Parathyroid adenoma (tissue), 2 donors: ENCODE results near the gene SLC43A3.

Experiments
- H2AFZ ChIP-seq: fragments of 300-600 bp; sonication (generic); one replicate; pipeline ENCODE4 v1.7.0; 2017; ENCODE audit warnings: antibody characterized with exemption, mild to moderate bottlenecking
- H3K27ac ChIP-seq: fragments of 300-600 bp; sonication (generic); one replicate; pipeline ENCODE4 v1.7.0; 2017
- H3K27me3 ChIP-seq: fragments of 300-600 bp; sonication (generic); one replicate; pipeline ENCODE4 v1.7.0; 2017; ENCODE audit warnings: low read length; ENCODE audit not compliant: control insufficient read depth, insufficient read depth
- H3K36me3 ChIP-seq: fragments of 300-600 bp; sonication (generic); one replicate; pipeline ENCODE4 v1.7.0; 2017; ENCODE audit warnings: low read length; ENCODE audit not compliant: control insufficient read depth, insufficient read depth
- H3K4me1 ChIP-seq: fragments of 300-600 bp; sonication (generic); one replicate; pipeline ENCODE4 v1.7.0; 2017; ENCODE audit warnings: control low read depth
- H3K4me2 ChIP-seq: fragments of 300-600 bp; sonication (generic); one replicate; pipeline ENCODE4 v1.7.0; 2017; ENCODE audit warnings: low read length
- H3K4me3 ChIP-seq: fragments of 300-600 bp; sonication (generic); one replicate; pipeline ENCODE4 v1.7.0; 2017; ENCODE audit warnings: low read depth, low read length
- H3K79me2 ChIP-seq: fragments of 300-600 bp; sonication (generic); one replicate; pipeline ENCODE4 v1.7.0; 2017; ENCODE audit warnings: control low read depth
- H3K9ac ChIP-seq: fragments of 300-600 bp; sonication (generic); one replicate; pipeline ENCODE4 v1.7.0; 2017; ENCODE audit warnings: mild to moderate bottlenecking
- H3K9me3 ChIP-seq: fragments of 300-600 bp; sonication (generic); one replicate; pipeline ENCODE4 v1.7.0; 2017; ENCODE audit warnings: low read length; ENCODE audit not compliant: control insufficient read depth
- CTCF ChIP-seq: fragments of 300-600 bp; sonication (generic); IDR thresholded peaks from one replicate; pipeline ENCODE4 v1.7.0; 2017; ENCODE audit warnings: antibody characterized with exemption, mild to moderate bottlenecking
- donor health status: primary hyperparathyroidism.

SLC43A3 gene

GRCh38 chr11:57474803-57475115 is 47.8 kb upstream of the SLC43A3 start:
- H3K9ac ChIP-seq, result no peak overlapping the region
- no peaks in the 10 kb centered on the region for H3K36me3 ChIP-seq
- H3K79me2 ChIP-seq, result no peaks in the 10 kb centered on the region
- H3K4me3 ChIP-seq, result no peak overlapping the region
- no peaks in the 10 kb centered on the region for H3K27me3 ChIP-seq
- no peaks in the 10 kb centered on the region for H3K9me3 ChIP-seq
- no peak overlapping the region for H3K4me2 ChIP-seq
- no peak overlapping the region for H2AFZ ChIP-seq
- no peak for TF ChIP-seq CTCF
- peaks cover 2% of the 10 kb centered on the region for H3K4me1 ChIP-seq
- no peak overlapping the region for H3K27ac ChIP-seq

- no peak overlapping the region for H3K4me2 ChIP-seq
- no peak overlapping the region for H3K27ac ChIP-seq
- H3K79me2 ChIP-seq, result no peaks in the 10 kb centered on the region
- peaks cover 2% of the 10 kb centered on the region for H3K4me1 ChIP-seq
- TF ChIP-seq CTCF, result no peak
- H2AFZ ChIP-seq, result no peak overlapping the region
- no peaks in the 10 kb centered on the region for H3K9me3 ChIP-seq
- H3K9ac ChIP-seq, result no peak overlapping the region
- no peaks in the 10 kb centered on the region for H3K36me3 ChIP-seq
- no peaks in the 10 kb centered on the region for H3K27me3 ChIP-seq
- H3K4me3 ChIP-seq, result no peak overlapping the region
Measured at GRCh38 chr11:57474017-57474802, 47.3 kb upstream of the SLC43A3 start.

- H3K9me3 ChIP-seq, result no peaks in the 10 kb centered on the region
- no peaks in the 10 kb centered on the region for H3K27me3 ChIP-seq
- no peak for TF ChIP-seq CTCF
- no peak overlapping the region for H3K4me2 ChIP-seq
- no peak overlapping the region for H2AFZ ChIP-seq
- H3K27ac ChIP-seq, result no peak overlapping the region
- peaks cover 2% of the 10 kb centered on the region for H3K4me1 ChIP-seq
- H3K4me3 ChIP-seq, result no peak overlapping the region
- no peak overlapping the region for H3K9ac ChIP-seq
- H3K79me2 ChIP-seq, result no peaks in the 10 kb centered on the region
- H3K36me3 ChIP-seq, result no peaks in the 10 kb centered on the region
Measured at GRCh38 chr11:57473285-57473841, 46.4 kb upstream of the SLC43A3 start.

GRCh38 chr11:57471496-57471895 is 44.6 kb upstream of the SLC43A3 start:
- no peaks in the 10 kb centered on the region for H3K27me3 ChIP-seq
- no peak overlapping the region for H3K4me2 ChIP-seq
- no peaks in the 10 kb centered on the region for H3K36me3 ChIP-seq
- no peak overlapping the region for H3K9ac ChIP-seq
- H3K4me3 ChIP-seq, result no peak overlapping the region
- TF ChIP-seq CTCF, result no peak
- H2AFZ ChIP-seq, result no peak overlapping the region
- H3K4me1 ChIP-seq, result peaks cover 2% of the 10 kb centered on the region
- H3K27ac ChIP-seq, result no peak overlapping the region
- no peaks in the 10 kb centered on the region for H3K79me2 ChIP-seq
- H3K9me3 ChIP-seq, result no peaks in the 10 kb centered on the region

GRCh38 chr11:57469268-57469667 is 42.3 kb upstream of the SLC43A3 start:
- Histone ChIP-seq H2AFZ (no peak overlapping the region), H3K36me3 (no peaks in the 10 kb centered on the region), H3K9me3 (no peaks in the 10 kb centered on the region), H3K4me1 (no peaks in the 10 kb centered on the region), H3K4me3 (no peak overlapping the region), H3K27ac (no peak overlapping the region), H3K4me2 (no peak overlapping the region), H3K9ac (no peak overlapping the region), H3K79me2 (no peaks in the 10 kb centered on the region), H3K27me3 (no peaks in the 10 kb centered on the region)
- no peak for TF ChIP-seq CTCF
